Cardiac muscle cell (in vitro differentiated cells and primary cell): ENCODE results near the gene EAPP. TPM values are rescaled to one million over a fixed set of nuclear protein-coding genes. Genes with fewer than 3 reads are reported as not detected.
A peak's percentile ranks its signal among the peaks of the same experiment; 100 is the strongest.

Source experiments
- DNase-seq, 2 donors: peaks; one replicate each; pipeline versions ENCODE4 v3.0.0 to v3.0.0-alpha.2; 2010 to 2017; ENCODE audit warnings: low read depth in 1 of 2, low spot score in 1 of 2
- H3K27ac ChIP-seq: fragments of 200-600 bp; sonication (generic); 2 replicates; pipeline ENCODE4 v1.5.1; 2016
- H3K27me3 ChIP-seq: fragments of 200-600 bp; sonication (generic); 2 replicates; pipeline ENCODE4 v1.6.0; 2016; ENCODE audit warnings: control low read depth
- H3K36me3 ChIP-seq: fragments of 200-600 bp; sonication (generic); 2 replicates; pipeline ENCODE4 v1.5.1; 2016; ENCODE audit warnings: control low read depth
- H3K4me1 ChIP-seq: fragments of 200-600 bp; sonication (generic); 2 replicates; pipeline ENCODE4 v1.8.1; 2017; ENCODE audit warnings: low read depth, mild to moderate bottlenecking, mixed run types
- H3K4me3 ChIP-seq: fragments of 200-600 bp; sonication (generic); 2 replicates; pipeline ENCODE4 v1.5.1; 2016; ENCODE audit warnings: mild to moderate bottlenecking
- H3K9me3 ChIP-seq: fragments of 200-600 bp; sonication (generic); 2 replicates; pipeline ENCODE4 v1.5.1; 2017; ENCODE audit warnings: low read depth, mild to moderate bottlenecking, control low read depth
- polyA plus RNA-seq: library from polyadenylated mRNA; unstranded; fragments of >200 nt; fragmentation: Nextera tagmentation; extraction: Ambion mirVana; gene quantifications from 2 replicates; pipeline ENCODE4 v1.2.1, GENCODE V29; 2016
- total RNA-seq: library from RNA; depleted of rRNA; stranded (reverse); fragments of >200 nt; gene quantifications from 2 replicates; pipeline ENCODE4 v1.2.3, GENCODE V29; 2016
- TF ChIP-seq, protein P1 (sequence below): IDR thresholded peaks from 2 replicates; pipeline ENCODE4 v1.5.1; 2012; ENCODE audit warnings: low read depth, mild to moderate bottlenecking, low read length

The EAPP gene
- total and polyA plus RNA-seq, 2 experiments from 2014 or later: 42.4 to 53.2 TPM

DNA sequence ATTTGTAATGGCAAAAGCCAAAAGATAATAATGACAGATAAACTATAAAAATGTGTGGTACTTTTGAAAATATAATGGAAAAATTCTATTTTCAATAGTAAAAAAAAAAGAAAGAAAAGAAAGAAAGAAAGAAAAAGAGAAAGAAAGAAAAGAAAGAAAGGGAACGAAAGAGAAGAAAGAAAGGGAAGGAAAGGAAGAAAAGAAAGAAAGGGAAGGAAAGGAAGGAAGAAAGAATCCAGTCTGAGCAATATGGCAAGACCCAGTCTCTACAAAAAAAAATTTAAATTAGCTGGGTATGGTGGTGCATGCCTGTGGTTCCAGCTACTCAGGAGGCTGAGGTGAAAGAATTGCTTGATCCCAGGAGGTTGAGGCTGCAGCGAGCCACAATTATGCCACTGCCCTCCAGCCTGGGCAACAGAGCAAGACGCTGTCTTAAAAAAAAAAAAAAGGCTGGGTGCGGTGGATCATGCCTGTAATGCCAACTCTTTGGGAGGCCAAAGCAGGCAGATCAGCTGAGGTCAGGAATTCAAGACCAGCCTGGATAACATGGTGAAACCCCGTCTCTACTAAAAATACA, 38.4 kb downstream of the EAPP start:
- no peaks in the 10 kb centered on the region for H3K9me3 ChIP-seq
- H3K27me3 ChIP-seq: no peaks in the 10 kb centered on the region
- H3K27ac ChIP-seq: no peak overlapping the region
- no peak for DNase-seq
- TF ChIP-seq, protein P1, sequence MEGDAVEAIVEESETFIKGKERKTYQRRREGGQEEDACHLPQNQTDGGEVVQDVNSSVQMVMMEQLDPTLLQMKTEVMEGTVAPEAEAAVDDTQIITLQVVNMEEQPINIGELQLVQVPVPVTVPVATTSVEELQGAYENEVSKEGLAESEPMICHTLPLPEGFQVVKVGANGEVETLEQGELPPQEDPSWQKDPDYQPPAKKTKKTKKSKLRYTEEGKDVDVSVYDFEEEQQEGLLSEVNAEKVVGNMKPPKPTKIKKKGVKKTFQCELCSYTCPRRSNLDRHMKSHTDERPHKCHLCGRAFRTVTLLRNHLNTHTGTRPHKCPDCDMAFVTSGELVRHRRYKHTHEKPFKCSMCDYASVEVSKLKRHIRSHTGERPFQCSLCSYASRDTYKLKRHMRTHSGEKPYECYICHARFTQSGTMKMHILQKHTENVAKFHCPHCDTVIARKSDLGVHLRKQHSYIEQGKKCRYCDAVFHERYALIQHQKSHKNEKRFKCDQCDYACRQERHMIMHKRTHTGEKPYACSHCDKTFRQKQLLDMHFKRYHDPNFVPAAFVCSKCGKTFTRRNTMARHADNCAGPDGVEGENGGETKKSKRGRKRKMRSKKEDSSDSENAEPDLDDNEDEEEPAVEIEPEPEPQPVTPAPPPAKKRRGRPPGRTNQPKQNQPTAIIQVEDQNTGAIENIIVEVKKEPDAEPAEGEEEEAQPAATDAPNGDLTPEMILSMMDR: no peak
- no peak overlapping the region for H3K4me3 ChIP-seq
- H3K36me3 ChIP-seq: no peaks in the 10 kb centered on the region
- peaks cover 4% of the 10 kb centered on the region for H3K4me1 ChIP-seq

DNA sequence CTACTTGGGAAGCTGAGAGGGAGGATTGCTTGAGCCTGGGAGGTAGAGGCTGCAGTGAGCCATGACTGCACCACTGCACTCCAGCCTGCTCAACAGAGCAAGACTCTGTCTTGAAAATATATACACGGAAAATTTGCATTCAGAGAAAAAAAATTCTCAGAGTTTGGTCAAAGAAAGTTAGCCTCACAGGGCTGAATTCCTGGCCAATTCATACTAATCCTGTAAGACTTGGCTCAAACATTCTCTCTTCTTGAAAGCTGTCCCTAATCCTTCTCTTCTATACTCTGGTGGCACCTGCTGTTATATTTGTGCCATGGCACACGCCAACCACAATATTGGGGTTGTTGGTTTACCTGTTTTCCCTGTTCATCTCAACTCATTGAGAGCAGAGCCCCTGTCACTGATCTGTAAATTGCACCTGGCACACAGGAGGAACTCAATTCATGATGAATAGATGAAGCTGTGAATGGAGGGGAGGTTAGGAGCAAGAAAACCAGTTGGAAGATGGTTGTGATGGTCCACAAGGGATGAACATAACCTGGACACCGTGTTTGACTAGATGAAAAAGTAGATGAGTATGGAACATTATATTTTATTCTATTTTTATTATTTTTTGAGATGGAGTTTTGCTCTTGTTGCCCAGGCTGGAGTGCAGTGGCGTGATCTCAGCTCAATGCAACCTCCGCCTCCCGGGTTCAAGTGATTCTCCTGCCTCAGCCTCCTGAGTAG, 40.7 kb downstream of the EAPP start:
- Histone ChIP-seq H3K4me3 (no peak overlapping the region), H3K27me3 (no peaks in the 10 kb centered on the region), H3K4me1 (peaks cover 4% of the 10 kb centered on the region), H3K36me3 (no peaks in the 10 kb centered on the region), H3K9me3 (no peaks in the 10 kb centered on the region), H3K27ac (no peak overlapping the region)
- DNase-seq: peak; percentile 28 to 34
- TF ChIP-seq, protein P1: peak; percentile 27

DNA sequence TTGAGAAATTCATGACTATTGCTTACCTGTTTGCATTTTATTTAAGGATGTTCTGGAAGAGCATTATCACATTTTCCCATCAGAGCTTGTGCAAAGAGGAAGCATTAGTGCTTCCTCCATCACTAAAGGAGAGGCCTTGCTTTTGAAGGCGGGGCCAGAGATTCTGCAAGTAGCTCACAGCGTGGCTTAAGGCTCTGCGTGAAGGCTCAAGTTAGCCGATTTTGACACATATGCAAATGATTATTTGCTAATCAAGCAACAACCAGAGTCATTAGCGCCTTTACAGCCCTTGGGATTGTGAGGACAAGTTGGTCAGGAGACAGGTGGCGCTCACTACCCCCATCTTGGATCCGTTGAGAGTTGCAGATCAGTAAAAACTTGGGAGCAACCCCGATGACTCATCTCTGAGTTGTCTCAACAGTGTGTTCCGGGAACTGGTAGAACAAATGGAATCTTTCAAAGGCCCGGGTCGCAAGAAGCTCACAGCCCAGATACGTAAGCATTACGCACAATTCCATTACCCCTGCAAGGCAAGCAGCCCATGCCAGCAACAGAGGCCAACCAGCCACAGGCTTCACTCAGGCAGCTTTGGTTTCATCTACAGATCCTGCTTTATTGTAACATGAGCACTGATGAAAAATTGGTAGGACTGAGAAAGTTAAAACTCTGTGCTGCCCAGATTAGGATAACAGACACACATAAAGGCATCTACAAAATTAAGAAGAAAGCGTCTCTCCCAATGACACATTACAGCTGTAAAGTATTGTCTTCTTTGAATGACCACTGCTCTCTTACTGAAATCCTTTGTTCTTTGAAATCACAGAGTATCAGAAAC, 42.6 kb downstream of the EAPP start:
- Histone ChIP-seq H3K27me3 (no peaks in the 10 kb centered on the region), H3K27ac (no peak overlapping the region), H3K36me3 (no peaks in the 10 kb centered on the region), H3K4me1 (peaks cover 4% of the 10 kb centered on the region), H3K4me3 (no peak overlapping the region), H3K9me3 (no peaks in the 10 kb centered on the region)
- DNase-seq: peak in 1 of 2 donors; percentile 99
- TF ChIP-seq, protein P1: peak; percentile 37

DNA sequence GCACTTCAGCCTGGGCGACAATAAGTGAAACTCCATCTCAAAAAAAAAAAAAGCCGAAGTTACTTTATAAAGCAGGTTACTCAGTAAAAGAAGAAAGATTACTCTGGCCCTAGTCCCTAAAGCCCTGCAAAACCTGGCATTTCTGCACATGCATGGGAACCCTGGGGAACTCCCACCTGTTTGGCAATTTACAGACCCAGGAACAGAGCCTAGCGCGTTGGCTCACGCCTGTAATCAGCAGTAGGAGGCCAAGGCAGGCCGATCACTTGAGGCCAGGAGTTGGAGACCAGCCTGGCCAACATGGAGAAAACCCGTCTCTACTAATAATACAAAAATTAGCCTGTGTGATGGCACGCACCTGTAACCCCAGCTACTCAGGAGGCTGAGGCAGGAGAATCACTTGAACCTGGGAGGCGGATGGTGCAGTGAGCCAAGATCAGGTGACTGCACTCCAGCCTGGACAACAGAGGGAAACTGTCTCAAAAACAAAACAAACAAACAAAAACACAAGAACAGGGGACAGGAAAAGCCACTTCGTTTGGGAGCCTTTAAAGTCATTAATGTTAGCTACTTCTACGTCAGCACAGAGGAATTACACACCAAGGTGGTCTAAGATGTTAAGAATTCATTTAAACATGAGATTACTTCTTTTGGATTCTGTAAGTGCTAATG, 43.4 kb downstream of the EAPP start:
- no peak overlapping the region for H3K4me3 ChIP-seq

DNA sequence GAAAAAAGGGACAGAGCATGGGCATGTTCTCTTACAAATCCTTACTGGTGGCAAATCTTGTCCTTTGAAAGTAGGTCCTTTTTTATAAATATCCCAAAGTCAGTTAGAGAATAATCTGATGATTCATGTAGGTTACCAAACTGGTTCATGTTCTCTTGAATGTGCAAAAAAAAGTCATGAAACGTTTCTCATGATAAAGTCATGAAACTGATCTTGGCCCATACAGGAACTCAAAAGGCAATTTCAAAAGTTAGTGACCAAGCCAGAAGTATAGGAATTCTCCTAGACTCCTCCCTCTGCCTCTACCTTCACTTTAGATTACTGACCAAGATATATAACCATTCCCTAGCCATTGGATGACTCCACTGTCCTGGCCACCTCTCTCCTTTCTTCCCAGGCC, 50.2 kb downstream of the EAPP start:
- no peaks in the 10 kb centered on the region for H3K36me3 ChIP-seq
- DNase-seq: no peak
- TF ChIP-seq, protein P1: no peak
- no peaks in the 10 kb centered on the region for H3K4me1 ChIP-seq
- no peak overlapping the region for H3K4me3 ChIP-seq
- no peaks in the 10 kb centered on the region for H3K27me3 ChIP-seq
- no peak overlapping the region for H3K27ac ChIP-seq
- H3K9me3 ChIP-seq: no peaks in the 10 kb centered on the region

More for the DNA sequence above, 43.4 kb downstream of the EAPP start:
- H3K4me1 ChIP-seq: peaks cover 4% of the 10 kb centered on the region
- TF ChIP-seq, protein P1: no peak
- no peaks in the 10 kb centered on the region for H3K9me3 ChIP-seq
- H3K27me3 ChIP-seq: no peaks in the 10 kb centered on the region
- no peaks in the 10 kb centered on the region for H3K36me3 ChIP-seq
- H3K27ac ChIP-seq: no peak overlapping the region
- DNase-seq: peak in 1 of 2 donors; percentile 77
